HG02973 (cell line): ENCODE data around the gene CCNE1.

ENCODE experiments used
- ATAC-seq: cut with Tn5 transposase; IDR thresholded peaks from one replicate; pipeline ENCODE4 v1.9.1; 2021; ENCODE audit warnings: moderate library complexity; ENCODE audit not compliant: unreplicated experiment

The CCNE1 gene

DNA sequence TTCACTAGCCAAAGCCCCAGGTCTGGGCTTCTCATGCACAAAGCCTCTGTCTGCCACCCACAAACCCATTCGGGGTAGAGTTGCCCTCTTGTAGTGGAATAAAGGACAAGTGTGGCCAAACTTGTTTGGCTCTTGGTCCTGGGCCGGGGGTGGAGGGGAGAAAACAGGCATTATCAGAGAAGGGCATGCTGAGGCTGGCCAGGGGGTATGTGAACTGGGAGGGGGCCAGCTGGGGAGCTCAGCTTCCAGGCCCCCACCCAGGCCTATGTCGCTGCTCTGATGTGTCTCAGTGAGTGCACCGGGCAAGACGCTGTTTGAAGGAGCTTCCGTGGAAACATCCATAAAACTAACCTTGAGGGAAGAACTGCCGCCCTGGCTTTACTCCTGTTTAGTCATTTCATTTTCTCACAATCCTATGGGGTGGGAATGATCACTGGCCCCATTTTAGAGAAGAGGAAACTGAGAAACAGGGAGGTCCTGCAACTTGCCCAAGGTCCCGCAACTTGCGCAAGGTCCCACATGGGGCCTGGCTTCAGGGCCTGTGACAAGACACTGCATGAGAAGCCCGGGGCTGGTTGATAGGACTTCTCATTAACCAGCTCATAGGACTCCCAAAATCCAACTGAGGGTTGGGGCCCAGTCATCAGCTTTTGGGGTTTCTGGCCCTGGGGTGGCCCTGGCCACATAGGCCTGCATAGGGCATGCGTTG is 30.8 kb downstream of the CCNE1 start:
- ATAC-seq, result no peak

DNA sequence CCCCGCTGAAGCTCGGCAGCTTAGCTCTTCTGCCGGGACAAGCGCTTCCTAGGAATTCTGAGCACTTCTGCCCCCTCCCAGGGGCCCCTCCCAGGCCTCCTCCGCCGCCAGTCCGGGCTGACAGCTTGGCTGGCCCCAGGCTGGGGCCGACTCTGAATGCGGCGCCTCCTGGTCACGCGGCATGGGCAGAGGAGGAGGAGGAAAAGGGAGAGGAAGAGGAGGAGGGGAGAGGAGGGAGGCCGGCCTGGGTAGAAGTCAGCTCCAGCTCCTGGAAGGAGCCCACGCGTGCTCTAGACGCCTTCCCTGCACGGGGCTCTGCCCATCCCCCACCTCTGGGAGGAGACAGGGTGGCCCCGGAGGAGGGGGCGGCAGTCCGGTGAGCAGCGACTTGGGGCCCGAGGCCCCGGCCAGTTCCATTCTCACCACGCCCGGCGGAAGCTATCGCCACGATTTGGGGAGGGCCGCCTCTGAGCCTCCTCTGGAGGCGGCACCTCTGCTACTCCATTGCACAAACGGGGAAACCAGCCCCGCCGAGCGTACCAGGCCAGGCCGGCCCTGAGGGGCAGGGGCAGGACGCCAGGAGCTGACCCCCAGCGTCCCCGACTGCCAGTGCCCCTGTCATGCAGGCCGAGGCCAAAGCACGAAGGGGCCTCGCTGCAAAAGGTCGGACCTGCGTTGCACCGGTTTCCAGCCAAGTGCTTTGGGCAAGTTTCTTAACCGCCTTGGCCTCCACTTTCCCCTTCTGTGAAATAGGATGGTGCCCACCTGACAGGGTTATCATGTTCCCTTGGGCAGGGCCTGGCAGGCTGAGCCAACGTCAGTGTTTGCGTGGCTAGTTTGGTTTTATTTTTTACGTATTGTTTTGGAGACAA is 31.6 kb downstream of the CCNE1 start:
- ATAC-seq, result no peak

DNA sequence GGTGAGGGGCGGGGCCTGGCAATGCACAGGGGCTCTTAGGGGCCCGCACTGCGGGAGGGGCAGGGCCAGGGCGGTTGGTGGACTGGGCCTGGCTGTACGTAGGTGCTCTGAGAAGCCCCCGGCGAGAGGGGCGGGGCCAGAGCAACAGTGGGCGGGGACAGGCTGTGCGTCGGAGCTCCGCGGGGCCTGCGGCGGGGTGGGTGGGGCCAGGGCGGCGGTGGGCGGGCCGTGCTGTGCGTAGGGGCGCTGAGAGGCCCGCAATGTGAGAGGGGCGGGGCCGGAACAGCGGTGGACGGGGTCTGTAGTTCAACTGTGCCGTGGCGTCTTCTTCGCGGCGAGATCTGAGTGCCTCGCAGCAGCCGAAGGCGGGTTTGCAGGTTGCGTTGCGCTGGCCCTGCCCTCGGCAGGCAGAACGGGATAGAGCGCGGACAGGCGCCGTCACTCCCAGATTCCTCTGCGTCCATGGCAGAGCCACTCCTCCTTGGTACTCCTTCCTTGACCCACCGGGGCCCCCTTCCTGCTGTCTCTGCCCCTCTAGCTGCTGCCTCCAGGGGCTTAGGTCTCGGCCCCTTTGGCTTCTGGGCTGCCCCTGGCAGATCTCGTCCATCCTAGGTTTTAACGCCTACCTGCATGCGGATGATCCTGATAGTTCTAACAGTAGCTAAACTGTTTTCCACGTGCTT is 33.2 kb downstream of the CCNE1 start:
- ATAC-seq, result peak; percentile 64

DNA sequence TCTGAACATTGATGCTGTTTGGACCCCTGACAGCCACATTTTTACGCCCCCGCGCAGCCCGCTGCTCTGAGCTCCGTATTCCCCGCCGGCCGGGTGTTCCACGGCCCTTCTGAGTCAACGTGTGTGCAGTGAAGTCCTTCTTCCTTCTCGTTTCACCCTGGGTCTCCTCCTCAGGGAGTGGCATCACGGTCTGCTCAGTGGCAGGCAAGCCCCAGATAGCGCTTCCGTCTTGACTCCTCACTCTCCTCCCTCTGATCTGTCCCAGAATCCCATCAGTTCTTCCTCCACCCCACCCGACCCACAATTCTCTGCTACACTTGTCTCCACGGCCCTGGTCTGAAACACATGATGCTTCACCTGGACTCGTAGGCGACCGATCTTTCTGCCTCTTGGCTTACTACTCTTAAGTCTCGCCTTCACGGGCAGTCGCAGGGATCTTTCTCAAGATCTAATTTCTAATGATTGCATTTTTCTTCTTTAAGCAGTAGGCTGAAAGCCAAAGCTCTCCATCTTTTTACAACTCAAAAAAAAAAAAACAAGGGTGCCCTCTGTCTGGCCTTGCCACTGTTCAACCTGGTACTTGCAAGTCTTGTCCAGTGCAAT is 33.9 kb downstream of the CCNE1 start:
- no peak for ATAC-seq

DNA sequence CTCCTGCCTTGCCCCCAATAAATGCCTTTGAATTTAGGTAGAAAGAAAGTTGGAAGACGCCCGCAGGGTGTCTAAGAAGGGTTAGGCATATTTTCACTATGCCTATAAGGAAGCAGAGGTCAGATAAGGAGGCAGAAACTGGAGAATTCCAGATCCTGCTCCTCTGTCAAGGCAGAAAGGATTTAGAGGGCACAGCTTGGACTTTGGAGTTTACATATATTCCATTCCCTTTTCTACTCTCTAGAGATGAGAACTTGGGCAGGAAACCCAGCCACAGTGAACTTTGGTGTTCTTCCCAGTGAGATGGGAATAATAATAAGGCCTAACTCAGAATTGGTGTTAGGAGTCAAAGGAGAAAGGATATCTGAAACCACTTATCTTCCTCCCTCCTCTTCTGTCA is 37.4 kb downstream of the CCNE1 start:
- no peak for ATAC-seq

DNA sequence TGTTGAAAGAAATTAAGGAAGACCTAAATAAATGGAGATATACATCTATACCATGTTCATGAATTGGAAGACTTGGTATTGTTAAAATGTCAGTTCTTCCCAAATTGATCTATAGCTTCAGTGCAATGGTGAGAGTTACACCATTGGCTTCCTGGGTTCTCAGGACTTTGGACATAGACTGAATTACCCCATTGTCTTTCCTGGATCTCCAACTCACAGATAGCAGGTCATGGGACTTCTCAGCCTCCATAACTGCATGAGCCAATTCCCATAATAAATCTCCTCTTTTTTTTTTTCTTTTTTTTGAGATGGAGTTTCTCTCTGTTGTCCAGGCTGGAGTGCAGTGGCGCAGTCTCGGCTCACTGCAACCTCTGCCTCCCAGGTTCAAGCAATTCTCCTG is 38.7 kb downstream of the CCNE1 start:
- no peak for ATAC-seq

DNA sequence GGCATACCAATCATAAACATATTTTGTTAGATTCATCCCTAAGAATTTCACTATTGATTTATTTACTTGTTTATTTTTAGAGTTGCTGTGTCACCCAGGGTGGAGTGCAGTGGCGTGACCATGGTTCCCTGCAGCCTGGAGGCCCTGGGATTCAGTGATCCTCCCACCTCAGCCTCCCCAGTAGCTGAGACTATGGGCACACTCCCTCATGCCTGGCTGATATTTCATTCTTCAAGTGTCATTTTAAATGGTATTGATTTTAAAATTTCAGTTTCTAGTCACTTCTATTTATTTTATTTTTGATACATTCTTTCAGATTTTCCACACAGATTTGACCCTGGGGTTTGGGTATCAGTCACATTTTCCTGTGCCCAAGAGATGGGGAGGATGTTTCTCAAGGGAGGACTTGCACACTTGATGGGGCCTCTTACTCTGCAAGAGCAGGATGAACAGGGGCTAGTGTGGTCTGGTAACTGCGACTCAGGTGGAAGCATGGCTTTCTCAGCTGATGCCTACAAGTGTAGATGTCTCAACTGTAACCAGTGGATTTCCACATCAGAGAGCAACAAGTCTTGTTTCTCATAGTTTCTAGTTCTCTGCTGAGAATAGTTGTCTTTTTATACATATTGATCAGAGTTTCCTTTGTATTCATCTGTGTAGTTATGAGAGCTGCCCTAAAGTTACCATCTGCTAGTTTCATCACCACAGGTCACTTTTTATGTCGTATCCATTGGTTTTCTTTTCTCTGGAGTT is 40.2 kb downstream of the CCNE1 start:
- peak; percentile 62 for ATAC-seq

DNA sequence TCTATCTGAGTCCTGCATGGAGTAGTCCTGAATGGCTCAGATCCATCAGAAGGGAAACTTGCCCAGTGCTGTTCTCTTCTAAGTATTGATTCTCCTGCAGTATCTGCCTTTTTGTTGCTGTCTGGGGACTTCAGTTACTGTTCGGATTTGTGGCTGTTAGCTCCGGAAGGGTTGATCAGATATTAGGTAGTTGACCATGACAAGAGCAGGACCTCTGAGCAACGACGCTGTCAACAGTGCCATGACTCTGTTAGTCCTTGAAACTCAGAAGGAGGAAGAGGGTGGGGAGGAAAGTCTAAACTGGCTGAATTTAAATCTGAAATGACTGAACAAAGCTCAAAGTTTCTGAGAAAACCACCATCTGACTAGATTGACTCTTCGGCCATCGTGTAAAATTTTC is 42.2 kb downstream of the CCNE1 start:
- no peak for ATAC-seq

DNA sequence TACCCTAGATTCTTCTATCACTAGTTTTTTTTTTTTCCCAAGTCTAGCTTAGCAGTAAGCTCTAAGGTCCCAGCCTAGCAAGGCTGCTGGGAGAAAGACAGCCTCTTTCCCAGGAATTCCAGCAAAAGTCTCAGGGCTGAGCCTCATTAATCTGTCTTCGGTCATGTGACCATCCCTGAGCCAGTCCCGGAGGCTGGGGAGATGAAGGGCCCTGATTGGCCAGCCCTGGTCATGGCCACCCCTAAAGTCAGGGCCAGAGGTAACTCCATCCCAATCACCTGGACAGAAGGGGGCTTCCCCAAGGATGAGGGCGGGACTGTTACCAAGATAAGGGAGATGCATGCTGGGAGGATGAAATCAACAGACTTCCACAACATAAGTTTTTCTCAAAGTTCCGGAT is 43.3 kb downstream of the CCNE1 start:
- no peak for ATAC-seq

DNA sequence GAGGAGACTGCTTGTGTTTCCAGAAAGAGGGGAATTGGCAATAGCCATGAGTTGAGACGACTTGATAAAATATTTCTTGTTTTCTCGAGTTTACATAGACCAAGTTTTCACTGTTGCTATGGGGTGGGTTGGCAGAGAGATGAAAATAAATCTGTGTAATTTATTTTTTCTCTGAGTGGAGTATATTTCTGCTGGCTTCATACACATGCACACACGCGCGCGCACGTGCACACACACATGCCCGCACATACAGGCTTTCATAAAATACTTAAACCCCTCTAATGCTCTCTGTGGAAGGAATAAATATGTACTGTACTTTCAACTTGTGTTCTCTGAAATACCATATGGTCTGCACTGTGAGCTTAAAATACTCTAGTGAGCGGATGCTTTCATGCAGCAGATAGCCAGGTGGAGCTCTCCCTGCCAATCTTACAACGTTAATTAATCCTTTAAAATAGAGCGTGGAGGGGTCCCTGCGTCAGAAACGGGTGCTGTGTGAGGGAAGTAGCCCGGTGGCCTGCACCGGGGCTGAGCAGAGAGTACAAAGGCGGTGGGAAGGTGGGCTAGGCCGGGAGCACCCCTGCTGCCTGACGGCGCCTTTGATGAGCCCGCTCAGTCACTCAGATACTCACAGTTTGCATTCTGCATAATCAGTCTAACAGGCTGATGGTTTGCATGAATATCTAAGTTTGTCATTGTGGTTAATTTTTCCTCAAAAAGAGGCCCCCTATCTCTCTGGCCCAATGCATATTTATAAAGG is 44.1 kb downstream of the CCNE1 start:
- no peak for ATAC-seq

DNA sequence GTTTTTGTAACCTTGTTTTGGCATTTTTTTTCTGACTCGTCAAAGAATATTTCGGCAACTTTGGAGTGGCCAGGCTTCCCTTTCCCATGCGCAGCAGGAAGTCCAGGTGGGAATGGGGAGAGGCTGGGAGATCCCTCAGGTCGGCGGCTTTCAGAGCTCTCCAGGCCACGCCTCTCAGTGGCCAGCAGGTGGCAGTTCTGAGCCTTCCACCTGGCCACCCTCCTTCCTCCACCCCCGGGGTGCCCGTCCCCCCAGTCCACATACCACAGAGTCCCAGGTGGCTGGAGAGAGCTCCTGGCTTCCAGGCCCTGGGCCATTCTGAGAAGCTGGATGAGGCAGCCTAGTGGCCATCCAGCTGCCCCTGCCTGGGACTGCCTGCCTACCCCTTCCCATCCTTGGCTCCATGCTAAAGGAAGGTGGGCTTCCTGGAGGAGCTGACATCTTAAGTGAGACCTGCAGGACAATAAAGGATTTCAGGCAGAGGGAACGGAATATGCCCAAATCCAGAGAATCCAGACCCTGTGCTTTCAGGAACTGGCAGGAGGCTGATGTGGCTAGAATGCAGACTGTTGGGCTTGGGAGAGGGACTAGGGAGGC is 46.3 kb downstream of the CCNE1 start:
- ATAC-seq, result no peak

DNA sequence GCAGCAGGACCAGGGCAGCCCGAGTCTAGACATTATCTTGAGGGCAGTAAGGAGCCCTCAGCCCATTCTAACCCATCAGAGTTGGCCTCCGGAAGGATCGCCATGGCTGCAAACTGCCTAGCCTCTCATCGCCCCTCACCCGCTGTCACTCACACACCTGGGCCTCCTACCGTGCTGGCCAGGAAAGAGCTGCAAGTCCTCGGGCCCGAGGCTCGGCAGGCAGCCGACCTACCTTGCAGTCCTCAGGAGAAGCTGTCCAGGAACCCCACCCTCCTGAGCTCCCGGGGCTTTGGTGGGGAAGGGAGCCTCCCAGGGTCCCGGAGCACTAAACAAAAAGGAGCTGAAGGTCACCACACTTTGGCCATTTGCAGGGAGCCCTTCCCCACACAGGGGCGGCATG is 46.8 kb downstream of the CCNE1 start:
- ATAC-seq, result no peak

DNA sequence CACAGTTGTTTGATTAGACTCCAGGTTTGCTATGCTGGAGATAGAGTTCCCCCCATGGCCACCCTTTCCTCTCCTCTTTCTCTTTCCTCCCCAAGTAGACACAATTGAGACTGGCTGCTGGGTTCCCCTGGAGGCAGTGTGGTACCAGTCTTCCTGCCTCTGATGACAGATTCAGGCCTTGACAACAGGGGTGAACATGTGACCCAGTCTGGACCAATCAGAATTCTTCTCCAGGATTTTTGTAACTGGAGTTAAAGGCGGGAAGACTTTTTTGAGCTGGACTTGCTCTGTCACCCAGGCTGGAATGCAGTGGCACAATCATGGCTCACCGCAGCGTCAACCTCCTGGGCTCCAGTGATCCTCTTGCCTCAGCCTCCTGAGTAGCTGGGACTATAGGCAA is 48.7 kb downstream of the CCNE1 start:
- no peak for ATAC-seq

DNA sequence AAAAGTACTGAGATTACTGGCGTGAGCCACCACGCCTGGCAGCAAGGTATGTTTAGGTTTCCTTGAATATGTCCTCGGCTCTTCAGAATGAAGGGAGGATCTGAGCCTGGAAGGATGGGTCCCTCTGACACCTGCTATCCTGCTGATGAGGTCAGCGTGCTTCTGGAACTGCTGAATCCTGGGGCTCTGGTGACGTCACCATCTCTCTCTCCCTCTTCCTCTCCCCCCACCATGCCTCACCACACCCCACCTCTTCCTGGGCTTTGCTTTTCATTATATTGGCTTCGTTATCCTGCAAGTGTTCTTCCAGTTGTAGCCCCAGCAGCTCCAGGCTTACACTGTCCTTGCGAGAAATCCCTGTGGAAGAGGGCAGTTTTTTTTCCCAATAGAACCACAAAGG is 49.8 kb downstream of the CCNE1 start:
- ATAC-seq, result no peak

DNA sequence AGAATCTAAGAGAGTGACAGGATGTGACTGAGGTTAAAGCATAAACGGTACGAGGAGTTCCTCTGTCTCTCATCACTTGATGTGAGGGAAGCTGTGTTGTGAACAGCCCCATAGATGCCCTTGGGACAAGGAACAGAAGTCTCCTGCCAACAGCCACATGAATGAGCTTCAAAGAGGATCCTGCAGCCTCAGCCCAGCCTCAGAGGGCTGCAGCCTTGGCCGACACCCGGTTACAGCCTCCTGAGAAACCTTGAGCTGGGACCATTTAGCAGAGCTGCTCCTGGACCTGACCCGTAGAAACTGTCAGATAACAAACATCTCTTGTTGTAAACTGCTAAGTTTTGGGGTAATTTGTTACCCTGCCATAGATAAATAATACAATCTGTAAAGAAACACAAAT is 54.2 kb downstream of the CCNE1 start:
- no peak for ATAC-seq

DNA sequence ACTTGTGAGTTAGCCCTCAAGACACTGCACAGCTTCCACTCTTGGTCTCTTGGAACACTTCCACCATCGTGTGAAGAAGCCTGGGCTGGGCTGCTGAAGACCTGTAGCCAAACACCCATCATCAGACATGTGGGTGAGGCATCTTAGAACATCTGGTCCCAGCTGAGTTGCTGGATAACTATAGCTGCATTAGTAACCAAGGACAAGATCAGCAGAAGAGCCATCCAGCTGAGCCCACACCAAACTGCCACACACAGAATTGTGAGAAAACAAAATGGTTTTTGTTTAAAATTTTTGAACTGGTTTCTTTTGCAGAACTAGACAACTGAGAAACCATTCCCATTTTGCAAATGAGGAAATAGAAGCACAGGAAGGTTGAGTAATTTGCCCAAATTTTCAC is 56.2 kb downstream of the CCNE1 start:
- ATAC-seq, result no peak

DNA sequence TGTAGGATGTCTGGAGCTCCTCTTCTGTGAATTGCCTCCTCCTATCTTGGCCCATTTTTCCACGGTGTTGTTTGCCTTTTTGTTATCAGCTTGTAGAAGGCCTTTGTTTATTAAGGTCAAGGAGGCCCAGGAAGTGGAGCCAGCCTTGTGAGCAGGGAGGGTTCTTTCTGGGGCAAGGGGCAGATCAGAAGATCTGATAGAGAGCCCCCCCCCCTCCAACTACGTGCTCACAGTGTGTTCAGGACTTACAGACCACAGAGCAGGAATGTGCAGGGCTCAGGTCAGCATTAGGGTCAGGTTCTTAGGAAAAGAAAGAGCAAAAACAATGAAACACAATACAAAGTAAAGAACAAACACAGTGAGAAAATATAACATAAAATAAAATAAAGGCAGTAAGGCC is 59.4 kb downstream of the CCNE1 start:
- no peak for ATAC-seq

DNA sequence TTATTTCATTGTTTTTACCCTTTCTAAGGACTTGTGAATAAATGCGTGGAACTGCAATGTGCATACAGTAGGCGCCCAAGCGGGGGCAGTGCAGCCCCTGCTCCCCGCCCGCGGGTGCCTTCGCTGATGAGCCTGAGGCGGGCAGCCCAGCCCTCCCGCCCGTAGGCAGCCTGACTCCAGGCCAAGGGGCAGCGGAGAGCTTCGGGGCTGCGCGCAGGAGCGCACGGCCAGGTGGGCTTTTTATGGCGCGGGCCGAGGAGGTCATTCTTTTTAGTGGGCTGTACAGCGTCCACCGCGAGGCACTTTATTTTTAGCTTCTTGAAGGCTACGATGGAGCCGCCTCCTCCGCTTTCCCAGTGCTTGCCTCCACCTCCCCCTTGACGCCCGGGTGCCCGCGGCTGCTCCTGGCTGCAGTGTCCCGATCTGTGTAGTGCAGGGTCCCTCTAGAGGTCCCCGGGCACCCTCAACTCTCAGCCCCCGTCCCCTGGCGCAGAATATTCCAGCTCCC is 60.5 kb downstream of the CCNE1 start:
- no peak for ATAC-seq

DNA sequence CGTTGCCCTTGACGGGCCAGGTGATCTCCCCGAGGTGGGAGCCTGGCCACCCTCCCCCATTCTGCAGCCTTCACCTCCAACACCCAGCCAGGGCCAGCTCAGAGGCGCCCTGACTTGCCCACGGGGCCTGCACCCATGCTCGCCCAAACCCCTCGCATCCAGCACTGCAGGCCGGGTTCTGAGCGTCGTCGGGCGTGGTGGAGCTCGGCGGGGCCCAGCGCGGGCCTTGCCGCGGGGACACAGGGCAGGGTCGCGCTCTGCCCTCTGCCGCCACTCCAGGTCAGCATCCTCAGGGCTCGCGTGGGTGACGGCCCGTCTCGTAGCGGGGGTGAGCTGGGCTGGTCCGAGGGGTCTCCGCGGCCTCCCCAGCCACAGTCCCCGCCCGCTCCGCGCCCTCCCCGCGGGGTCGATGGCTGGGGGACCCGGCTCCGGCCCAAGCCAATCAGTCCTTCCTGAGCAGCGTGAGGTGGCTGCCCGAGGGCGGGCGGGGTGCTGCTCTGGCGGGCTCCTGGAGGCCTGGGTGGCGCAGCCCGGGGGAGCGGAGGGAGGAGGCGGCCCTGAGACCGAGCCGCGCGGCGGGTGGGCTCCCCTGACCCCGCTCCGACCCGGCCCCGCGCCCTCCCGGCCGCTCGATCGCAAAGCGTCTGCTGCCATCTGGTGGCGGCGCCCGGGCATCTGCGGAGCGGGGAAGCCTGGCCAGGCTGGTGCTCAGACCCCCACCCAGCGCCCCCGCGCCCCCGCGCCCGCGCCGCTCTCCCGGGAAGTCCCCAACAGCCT is 61.4 kb downstream of the CCNE1 start:
- peak; percentile 54 for ATAC-seq
